ENCODE measurements around the gene POC1A. TPM values are rescaled to one million over a fixed set of nuclear protein-coding genes. Genes with fewer than 3 reads are reported as not detected.

POC1A gene
- total and polyA plus RNA-seq, 10 of the 15 experiments (the other 5 are each of a cell fraction or from before 2014, with no cell fraction given), result 8.5 to 49.8 (median 23.5) TPM

GRCh38 chr3:52053307-52054304, 100.6 kb downstream of the POC1A start (continued):
- TF ChIP-seq, protein P1, sequence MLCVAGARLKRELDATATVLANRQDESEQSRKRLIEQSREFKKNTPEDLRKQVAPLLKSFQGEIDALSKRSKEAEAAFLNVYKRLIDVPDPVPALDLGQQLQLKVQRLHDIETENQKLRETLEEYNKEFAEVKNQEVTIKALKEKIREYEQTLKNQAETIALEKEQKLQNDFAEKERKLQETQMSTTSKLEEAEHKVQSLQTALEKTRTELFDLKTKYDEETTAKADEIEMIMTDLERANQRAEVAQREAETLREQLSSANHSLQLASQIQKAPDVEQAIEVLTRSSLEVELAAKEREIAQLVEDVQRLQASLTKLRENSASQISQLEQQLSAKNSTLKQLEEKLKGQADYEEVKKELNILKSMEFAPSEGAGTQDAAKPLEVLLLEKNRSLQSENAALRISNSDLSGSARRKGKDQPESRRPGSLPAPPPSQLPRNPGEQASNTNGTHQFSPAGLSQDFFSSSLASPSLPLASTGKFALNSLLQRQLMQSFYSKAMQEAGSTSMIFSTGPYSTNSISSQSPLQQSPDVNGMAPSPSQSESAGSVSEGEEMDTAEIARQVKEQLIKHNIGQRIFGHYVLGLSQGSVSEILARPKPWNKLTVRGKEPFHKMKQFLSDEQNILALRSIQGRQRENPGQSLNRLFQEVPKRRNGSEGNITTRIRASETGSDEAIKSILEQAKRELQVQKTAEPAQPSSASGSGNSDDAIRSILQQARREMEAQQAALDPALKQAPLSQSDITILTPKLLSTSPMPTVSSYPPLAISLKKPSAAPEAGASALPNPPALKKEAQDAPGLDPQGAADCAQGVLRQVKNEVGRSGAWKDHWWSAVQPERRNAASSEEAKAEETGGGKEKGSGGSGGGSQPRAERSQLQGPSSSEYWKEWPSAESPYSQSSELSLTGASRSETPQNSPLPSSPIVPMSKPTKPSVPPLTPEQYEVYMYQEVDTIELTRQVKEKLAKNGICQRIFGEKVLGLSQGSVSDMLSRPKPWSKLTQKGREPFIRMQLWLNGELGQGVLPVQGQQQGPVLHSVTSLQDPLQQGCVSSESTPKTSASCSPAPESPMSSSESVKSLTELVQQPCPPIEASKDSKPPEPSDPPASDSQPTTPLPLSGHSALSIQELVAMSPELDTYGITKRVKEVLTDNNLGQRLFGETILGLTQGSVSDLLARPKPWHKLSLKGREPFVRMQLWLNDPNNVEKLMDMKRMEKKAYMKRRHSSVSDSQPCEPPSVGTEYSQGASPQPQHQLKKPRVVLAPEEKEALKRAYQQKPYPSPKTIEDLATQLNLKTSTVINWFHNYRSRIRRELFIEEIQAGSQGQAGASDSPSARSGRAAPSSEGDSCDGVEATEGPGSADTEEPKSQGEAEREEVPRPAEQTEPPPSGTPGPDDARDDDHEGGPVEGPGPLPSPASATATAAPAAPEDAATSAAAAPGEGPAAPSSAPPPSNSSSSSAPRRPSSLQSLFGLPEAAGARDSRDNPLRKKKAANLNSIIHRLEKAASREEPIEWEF (IDR thresholded peaks at IDR 0.05; ENCODE audit: insufficient replicate concordance, low read depth, low read length), result no peak
- TF ChIP-seq HDGF (IDR thresholded peaks at IDR 0.05) (no peak), RELA (IDR thresholded peaks at IDR 0.05; ENCODE audit: borderline replicate concordance, partially characterized antibody) (no peak), NRF1 (conservative IDR thresholded peaks at IDR 0.05; ENCODE audit: low read depth, low read length) (no peak), ZNF592 (IDR thresholded peaks at IDR 0.05) (no peak), RAD51 (IDR thresholded peaks at IDR 0.05) (no peak), SIX5 (IDR thresholded peaks at IDR 0.05; ENCODE audit: low read depth, low read length, severe bottlenecking) (no peak), SREBF2 (IDR thresholded peaks at IDR 0.05; ENCODE audit: low read length) (no peak)
- TF ChIP-seq, protein P2, sequence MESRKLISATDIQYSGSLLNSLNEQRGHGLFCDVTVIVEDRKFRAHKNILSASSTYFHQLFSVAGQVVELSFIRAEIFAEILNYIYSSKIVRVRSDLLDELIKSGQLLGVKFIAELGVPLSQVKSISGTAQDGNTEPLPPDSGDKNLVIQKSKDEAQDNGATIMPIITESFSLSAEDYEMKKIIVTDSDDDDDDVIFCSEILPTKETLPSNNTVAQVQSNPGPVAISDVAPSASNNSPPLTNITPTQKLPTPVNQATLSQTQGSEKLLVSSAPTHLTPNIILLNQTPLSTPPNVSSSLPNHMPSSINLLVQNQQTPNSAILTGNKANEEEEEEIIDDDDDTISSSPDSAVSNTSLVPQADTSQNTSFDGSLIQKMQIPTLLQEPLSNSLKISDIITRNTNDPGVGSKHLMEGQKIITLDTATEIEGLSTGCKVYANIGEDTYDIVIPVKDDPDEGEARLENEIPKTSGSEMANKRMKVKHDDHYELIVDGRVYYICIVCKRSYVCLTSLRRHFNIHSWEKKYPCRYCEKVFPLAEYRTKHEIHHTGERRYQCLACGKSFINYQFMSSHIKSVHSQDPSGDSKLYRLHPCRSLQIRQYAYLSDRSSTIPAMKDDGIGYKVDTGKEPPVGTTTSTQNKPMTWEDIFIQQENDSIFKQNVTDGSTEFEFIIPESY (IDR thresholded peaks at IDR 0.05), result no peak
- TF ChIP-seq, protein P3, sequence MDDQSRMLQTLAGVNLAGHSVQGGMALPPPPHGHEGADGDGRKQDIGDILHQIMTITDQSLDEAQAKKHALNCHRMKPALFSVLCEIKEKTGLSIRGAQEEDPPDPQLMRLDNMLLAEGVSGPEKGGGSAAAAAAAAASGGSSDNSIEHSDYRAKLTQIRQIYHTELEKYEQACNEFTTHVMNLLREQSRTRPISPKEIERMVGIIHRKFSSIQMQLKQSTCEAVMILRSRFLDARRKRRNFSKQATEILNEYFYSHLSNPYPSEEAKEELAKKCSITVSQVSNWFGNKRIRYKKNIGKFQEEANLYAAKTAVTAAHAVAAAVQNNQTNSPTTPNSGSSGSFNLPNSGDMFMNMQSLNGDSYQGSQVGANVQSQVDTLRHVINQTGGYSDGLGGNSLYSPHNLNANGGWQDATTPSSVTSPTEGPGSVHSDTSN (IDR thresholded peaks at IDR 0.05; ENCODE audit: insufficient replicate concordance, low read depth, low read length), result peak; percentile 9
- TF ChIP-seq, protein P4, sequence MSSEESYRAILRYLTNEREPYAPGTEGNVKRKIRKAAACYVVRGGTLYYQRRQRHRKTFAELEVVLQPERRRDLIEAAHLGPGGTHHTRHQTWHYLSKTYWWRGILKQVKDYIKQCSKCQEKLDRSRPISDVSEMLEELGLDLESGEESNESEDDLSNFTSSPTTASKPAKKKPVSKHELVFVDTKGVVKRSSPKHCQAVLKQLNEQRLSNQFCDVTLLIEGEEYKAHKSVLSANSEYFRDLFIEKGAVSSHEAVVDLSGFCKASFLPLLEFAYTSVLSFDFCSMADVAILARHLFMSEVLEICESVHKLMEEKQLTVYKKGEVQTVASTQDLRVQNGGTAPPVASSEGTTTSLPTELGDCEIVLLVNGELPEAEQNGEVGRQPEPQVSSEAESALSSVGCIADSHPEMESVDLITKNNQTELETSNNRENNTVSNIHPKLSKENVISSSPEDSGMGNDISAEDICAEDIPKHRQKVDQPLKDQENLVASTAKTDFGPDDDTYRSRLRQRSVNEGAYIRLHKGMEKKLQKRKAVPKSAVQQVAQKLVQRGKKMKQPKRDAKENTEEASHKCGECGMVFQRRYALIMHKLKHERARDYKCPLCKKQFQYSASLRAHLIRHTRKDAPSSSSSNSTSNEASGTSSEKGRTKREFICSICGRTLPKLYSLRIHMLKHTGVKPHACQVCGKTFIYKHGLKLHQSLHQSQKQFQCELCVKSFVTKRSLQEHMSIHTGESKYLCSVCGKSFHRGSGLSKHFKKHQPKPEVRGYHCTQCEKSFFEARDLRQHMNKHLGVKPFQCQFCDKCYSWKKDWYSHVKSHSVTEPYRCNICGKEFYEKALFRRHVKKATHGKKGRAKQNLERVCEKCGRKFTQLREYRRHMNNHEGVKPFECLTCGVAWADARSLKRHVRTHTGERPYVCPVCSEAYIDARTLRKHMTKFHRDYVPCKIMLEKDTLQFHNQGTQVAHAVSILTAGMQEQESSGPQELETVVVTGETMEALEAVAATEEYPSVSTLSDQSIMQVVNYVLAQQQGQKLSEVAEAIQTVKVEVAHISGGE (CRISPR knock-in tag; IDR thresholded peaks at IDR 0.05), result no peak

Measured in GM12878 (cell line).